Measurements from ENCODE around the gene SIN3A.
"Not testable (repeated sequence)": the region's sequence is repeated elsewhere in the genome, so short reads cannot be mapped to it uniquely, and the experiment has no call there.

Gene SIN3A

GRCh38 chr15:75356517-75356916 is 95.0 kb downstream of the SIN3A start:
- DNase-seq (ENCODE audit: low spot score) = no peak

GRCh38 chr15:75356006-75356405 is 95.5 kb downstream of the SIN3A start:
- DNase-seq (ENCODE audit: low spot score) = no peak

GRCh38 chr15:75355369-75355768 is 96.1 kb downstream of the SIN3A start:
- no peak for DNase-seq (ENCODE audit: low spot score)

GRCh38 chr15:75354454-75354853 is 97.0 kb downstream of the SIN3A start:
- DNase-seq (ENCODE audit: low spot score) = no peak

DNA sequence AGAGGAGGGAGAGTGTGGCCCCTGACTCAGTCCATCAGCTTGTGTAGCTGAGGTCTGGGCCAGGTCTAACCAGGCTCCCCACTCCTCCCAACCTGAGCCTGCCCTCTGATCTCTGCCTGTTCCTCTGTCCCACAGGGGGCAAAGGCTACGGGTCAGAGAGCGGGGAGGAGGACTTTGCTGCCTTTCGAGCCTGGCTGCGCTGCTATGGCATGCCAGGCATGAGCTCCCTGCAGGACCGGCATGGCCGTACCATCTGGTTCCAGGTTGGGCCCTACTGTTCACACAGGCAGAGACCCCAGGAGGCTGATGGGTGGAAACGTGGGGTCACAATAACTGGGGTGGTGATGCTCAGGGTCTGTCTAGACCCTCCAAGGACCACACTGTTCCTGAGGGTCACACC is 97.9 kb downstream of the SIN3A start:
- no peak for DNase-seq (ENCODE audit: low spot score)

DNA sequence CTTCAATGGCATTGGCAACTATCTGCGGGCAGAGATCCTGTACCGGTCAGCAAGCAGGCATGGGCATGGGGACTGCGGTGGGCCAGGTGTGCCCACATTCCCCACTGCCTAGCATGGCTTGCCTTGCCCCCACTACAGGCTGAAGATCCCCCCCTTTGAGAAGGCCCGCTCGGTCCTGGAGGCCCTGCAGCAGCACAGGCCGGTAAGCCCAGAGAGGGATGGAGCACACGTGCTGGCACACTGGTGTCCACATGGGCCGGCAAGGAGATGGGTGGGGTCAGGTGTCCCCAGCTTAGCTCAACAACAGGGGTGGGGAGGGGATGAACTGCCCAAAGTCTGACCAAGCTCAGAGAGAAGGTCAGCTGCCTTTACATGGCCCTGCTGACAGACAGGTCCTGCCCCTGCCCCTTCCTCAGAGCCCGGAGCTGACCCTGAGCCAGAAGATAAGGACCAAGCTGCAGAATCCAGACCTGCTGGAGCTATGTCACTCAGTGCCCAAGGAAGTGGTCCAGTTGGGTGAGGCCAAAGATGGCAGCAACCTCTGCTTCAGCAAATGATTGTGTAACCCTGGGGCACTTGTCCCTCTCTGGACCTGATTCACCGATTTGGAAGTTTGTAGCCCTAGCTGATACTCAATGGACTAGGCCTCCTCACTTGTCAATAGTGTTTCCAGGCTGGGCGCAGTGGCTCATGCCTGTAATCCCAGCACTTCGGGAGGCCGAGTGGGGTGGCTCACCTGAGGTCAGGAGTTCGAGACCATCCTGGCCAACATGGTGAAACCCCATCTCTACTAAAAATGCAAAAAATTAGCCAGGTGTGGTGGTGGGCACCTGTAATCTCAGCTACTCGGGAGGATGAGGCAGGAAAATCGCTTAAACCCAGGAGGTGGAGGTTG is 99.1 kb downstream of the SIN3A start:
- DNase-seq (ENCODE audit: low spot score) = no peak

DNA sequence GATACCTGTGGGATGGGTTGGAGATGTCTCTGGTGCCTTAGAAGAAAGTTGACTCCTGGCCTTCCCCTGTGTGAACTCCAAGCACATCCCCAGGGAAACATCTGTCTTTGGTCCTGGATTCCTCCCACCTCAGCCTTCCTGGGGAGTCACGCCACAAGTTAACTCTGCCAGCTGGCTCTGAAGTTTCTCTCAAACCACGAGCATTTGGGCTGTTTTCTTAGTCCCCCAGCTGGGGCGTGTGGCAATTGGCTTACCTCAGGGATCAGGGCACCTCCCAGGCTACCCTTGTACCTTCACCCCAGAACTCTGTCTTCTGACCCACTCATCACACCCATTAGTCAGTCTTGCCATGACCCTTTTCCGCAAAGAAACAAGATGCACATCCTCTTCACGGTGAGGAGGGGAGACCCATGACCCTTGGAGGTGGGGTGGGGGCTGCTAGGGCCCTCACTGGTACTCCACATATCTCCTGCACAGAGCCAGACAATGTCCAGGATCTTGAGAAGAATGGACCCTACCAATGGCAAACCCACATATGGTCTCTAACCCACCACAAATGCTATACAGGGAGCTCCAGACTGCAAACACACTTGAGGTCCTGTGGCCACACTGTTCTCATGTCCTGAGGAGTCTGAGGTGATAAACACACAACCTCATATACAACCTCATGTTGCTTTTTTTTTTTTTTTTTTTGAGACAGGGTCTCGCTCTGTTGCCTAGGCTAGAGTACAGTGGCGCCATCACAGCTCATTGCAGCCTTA is 100.7 kb downstream of the SIN3A start:
- no peak for DNase-seq (ENCODE audit: low spot score)

GRCh38 chr15:75349851-75350588 is 101.5 kb downstream of the SIN3A start:
- DNase-seq (ENCODE audit: low spot score) = no peak

DNA sequence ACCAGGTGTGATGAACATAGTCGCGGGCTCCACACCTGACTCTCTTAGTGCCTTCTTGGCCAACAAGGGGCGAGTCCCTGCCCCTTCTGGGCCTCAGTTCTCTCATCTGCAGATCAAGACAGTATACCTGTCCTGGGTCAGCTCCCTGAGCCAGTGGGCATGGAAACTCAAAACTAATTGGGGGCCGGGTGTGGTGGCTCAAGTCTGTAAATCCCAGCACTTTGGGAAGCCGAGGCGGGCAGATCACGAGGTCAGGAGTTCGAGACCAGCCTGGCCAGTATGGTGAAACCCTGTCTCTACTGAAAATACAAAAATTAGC is 102.2 kb downstream of the SIN3A start:
- DNase-seq (ENCODE audit: low spot score) = not testable (repeated sequence)

DNA sequence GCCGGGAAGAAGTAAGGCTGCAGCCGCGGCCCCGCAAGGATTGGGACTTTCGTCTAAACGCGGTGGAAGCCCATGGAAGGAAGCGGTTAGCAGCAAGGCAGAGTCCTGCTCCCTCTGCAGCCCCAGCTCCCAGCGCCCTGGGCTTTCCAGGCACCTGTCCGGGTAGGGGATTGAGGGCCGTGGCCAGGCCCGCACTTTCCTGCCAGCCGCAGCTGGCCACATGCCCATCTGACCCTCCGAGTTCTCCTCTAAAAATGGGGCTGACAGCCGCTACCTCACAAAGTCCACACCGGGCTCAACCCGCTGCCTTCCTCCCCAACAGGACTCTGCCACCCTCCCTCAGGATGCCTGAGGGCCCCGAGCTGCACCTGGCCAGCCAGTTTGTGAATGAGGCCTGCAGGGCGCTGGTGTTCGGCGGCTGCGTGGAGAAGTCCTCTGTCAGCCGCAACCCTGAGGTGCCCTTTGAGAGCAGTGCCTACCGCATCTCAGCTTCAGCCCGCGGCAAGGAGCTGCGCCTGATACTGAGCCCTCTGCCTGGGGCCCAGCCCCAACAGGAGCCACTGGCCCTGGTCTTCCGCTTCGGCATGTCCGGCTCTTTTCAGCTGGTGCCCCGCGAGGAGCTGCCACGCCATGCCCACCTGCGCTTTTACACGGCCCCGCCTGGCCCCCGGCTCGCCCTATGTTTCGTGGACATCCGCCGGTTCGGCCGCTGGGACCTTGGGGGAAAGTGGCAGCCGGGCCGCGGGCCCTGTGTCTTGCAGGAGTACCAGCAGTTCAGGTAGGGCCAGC is 102.7 kb downstream of the SIN3A start:
- DNase-seq (ENCODE audit: low spot score) = no peak

- DNase-seq (ENCODE audit: low spot score) = no peak
Measured at GRCh38 chr15:75348034-75348561, 103.4 kb downstream of the SIN3A start.

DNA sequence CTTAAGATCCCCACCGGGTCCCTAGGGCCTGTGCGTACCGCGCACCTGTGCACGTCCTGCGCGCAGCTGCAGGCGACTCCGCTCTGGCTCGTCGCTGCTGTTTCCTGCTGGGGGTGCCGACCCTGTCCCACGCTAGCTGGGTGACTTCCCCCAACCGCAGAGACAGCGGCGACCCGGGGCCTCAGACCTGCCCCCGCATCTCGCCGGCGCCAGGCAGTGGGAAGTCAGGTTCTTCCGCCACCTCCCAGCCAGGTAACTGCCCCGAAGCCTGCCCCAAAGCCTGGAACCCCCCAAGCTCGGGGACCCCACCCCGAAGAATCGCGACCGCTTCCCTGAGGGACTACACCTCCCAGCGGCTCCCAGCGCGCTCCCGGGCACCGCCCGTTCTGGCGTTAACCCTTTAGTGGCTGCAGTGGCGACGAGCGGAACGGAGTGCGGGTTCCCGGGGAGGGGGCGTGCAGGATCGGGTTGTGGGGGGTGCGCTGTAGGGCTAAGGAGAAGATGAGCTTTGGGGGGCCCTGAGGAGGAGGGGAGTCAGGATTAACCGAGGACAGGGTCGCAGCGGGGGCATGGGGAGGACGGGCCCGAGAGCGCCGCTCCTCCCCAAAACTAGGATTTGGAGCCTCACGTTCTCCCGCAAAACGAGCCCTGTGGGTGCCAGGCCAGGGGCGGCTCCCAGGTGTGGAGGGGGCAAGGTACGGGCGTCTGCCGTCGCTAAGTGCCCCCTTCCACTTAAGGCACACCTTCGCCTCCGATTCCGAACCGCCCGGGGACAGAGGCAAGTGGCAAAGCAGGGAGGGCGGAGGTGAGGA is 104.1 kb downstream of the SIN3A start:
- DNase-seq (ENCODE audit: low spot score) = no peak

DNA sequence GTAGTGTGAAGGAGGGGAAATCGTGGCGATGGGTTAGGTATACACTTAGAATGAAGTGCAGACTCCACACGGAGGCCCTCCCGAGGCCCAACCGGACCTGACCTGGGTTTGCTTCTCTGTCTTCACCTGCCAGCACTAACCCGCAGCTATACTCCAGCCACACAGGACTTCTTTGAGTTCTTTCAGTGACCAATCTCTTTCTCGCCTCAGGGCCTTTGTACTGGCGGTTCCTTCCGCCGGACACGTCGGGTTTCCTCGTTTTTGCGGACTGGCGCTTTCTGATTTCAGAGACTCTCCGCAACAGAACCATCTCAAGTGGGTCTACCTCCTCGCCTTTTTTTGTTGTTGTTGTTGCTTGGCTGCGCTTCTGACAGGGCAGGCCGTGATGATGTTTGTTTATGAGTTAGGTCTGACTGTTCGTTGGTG is 104.7 kb downstream of the SIN3A start, which contains the start of gene NEIL1:
Gene NEIL1, plus strand, starts transcription at position 244 of the 426 bp plus-strand sequence. CDS start 1,867 bp downstream, outside the sequence.
- DNase-seq (ENCODE audit: low spot score) = no peak

GRCh38 chr15:75343953-75344352 is 107.5 kb downstream of the SIN3A start:
- DNase-seq (ENCODE audit: low spot score) = not testable (repeated sequence)

- no peak for DNase-seq (ENCODE audit: low spot score)
Measured at GRCh38 chr15:75342221-75342620, 109.3 kb downstream of the SIN3A start.

GRCh38 chr15:75339531-75340240 is 111.8 kb downstream of the SIN3A start:
- DNase-seq (ENCODE audit: low spot score) = no peak

- DNase-seq (ENCODE audit: low spot score) = no peak
Measured at GRCh38 chr15:75338661-75339240, 112.7 kb downstream of the SIN3A start.

GRCh38 chr15:75335705-75336355 is 115.7 kb downstream of the SIN3A start, which contains the start of gene COMMD4:
COMMD4 (plus strand) TSS chr15:75336063; CDS start chr15:75336090, 27 bp downstream.
- DNase-seq (ENCODE audit: low spot score) = peak; percentile 90

DNA sequence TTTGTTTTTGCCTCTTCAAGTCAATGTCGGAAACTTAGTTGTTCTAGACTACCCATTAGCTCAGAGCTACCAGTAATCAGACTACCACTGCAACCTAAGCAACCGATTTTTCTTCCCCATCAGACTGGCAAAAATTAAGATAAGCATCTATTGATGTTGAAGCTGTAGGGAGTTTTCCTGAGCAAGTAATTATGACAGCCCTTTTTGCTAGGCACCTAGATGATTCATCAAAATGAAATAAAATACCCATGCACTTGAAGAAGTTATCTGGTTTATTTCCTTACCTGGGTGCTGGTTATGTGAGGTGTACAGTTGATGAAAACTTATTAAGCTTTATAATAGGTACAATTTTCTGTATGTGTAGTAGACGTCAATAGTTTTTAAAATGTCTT is 116.2 kb downstream of the SIN3A start:
- peak; percentile 4 for DNase-seq (ENCODE audit: low spot score)
